K562 (cell line): ENCODE data around the gene SEBOX. TPM values are rescaled to one million over a fixed set of nuclear protein-coding genes. Genes with fewer than 3 reads are reported as not detected.

Source experiments
- BMI1 ChIP-seq: fragments of 150-350 bp; IDR thresholded peaks from 2 replicates; pipeline ENCODE4 v1.6.1; 2014; ENCODE audit warnings: low read length
- BRD9 ChIP-seq: fragments of 450-650 bp; IDR thresholded peaks from 2 replicates; pipeline ENCODE4 v1.6.1; 2018; ENCODE audit warnings: low read depth; ENCODE audit not compliant: partially characterized antibody
- CBX2 ChIP-seq: fragments of 200-600 bp; sonication (generic); IDR thresholded peaks from one replicate; pipeline ENCODE4 v1.6.1; 2012; ENCODE audit warnings: mild to moderate bottlenecking, low read length, inconsistent platforms; ENCODE audit not compliant: insufficient read depth, poor library complexity, severe bottlenecking
- GABPA ChIP-seq: fragments of 200-800 bp; sonication (Bioruptor generic); conservative IDR thresholded peaks from 2 replicates; pipeline ENCODE4 v1.6.1; 2016; ENCODE audit warnings: low read depth, missing genetic modification characterization, missing compliant biosample characterization
- HDAC1 ChIP-seq, 2 experiments: fragments of 450-650 bp; IDR thresholded peaks; 2 replicates each; pipeline ENCODE4 v1.6.1; 2016 to 2017; ENCODE audit warnings: inconsistent platforms in 1 of 2, mild to moderate bottlenecking in 1 of 2, moderate library complexity in 1 of 2
- NRF1 ChIP-seq, 2 experiments: fragments of 450-650 bp; IDR thresholded peaks in 1 of 2; conservative IDR thresholded peaks in 1 of 2; 2 replicates each; pipeline ENCODE4 v1.6.1; 2014; ENCODE audit warnings: mild to moderate bottlenecking in 2 of 2
- PHB2 ChIP-seq: fragments of 450-650 bp; IDR thresholded peaks from 2 replicates; pipeline ENCODE4 v1.6.1; 2017; ENCODE audit warnings: low read depth
- SRSF9 ChIP-seq: fragments of 200-400 bp; formaldehyde crosslinking; IDR thresholded peaks from 2 replicates; pipeline ENCODE4 v1.6.1; 2017; ENCODE audit warnings: low read depth, low read length, borderline replicate concordance
- ZNF384 ChIP-seq: IDR thresholded peaks from 2 replicates; pipeline ENCODE4 v1.6.1; 2012; ENCODE audit warnings: low read depth, low read length, improper control_type of control experiment
- ZNF583 ChIP-seq: fragments of 250-450 bp; sonication (Bioruptor Pico); IDR thresholded peaks from 2 replicates; pipeline ENCODE4 v1.4.0; 2020
- polyA plus RNA-seq, 8 experiments: library from polyadenylated mRNA; depleted of rRNA in 4 of 8; stranded (reverse) in 5 of 8; unstranded in 3 of 8; fragments of >200 nt; fragmentation: Nextera tagmentation in 2 of 8; fragmentation: Illumina TruSeq in 1 of 8; extraction: Ambion mirVana in 2 of 8; extraction: Trizol in 1 of 8; gene quantifications; 2 replicates each; pipeline versions ENCODE4 v1.2.1 to v1.2.3, GENCODE V29; 2011 to 2014; ENCODE audit warnings: inconsistent platforms in 1 of 8, missing spikeins in 1 of 8
- total RNA-seq, 7 experiments: library from RNA; depleted of rRNA in 6 of 7; stranded (reverse); fragments of >200 nt in 6 of 7; fragmentation: Illumina TruSeq in 2 of 7; extraction: Trizol in 2 of 7; gene quantifications; 2 replicates each; pipeline versions ENCODE4 v1.2.1 to v1.2.3, GENCODE V29; 2011 to 2021; ENCODE audit warnings: low replicate concordance in 1 of 7
- TF ChIP-seq, protein P1 (sequence below), 2 experiments: fragments of 450-650 bp; formaldehyde crosslinking in 1 of 2; IDR thresholded peaks; 2 replicates each; pipeline versions ENCODE4 v1.4.0 to v1.6.1; 2014 to 2020; ENCODE audit warnings: mild to moderate bottlenecking in 2 of 2, borderline replicate concordance in 1 of 2, low read depth in 1 of 2
- TF ChIP-seq, protein P2 (sequence below): sonication (generic); formaldehyde crosslinking; IDR thresholded peaks from 2 replicates; pipeline ENCODE4 v1.8.0; 2023; ENCODE audit warnings: mild to moderate bottlenecking, missing genetic modification reagents
- TF ChIP-seq, protein P3 (sequence below): sonication (generic); formaldehyde crosslinking; IDR thresholded peaks from 2 replicates; pipeline ENCODE4 v1.8.0; 2022; ENCODE audit warnings: mild to moderate bottlenecking, missing genetic modification reagents

Gene SEBOX
- total and polyA plus RNA-seq, 9 of the 15 experiments (the other 6 are each of a cell fraction or from before 2014, with no cell fraction given), result not detected

DNA sequence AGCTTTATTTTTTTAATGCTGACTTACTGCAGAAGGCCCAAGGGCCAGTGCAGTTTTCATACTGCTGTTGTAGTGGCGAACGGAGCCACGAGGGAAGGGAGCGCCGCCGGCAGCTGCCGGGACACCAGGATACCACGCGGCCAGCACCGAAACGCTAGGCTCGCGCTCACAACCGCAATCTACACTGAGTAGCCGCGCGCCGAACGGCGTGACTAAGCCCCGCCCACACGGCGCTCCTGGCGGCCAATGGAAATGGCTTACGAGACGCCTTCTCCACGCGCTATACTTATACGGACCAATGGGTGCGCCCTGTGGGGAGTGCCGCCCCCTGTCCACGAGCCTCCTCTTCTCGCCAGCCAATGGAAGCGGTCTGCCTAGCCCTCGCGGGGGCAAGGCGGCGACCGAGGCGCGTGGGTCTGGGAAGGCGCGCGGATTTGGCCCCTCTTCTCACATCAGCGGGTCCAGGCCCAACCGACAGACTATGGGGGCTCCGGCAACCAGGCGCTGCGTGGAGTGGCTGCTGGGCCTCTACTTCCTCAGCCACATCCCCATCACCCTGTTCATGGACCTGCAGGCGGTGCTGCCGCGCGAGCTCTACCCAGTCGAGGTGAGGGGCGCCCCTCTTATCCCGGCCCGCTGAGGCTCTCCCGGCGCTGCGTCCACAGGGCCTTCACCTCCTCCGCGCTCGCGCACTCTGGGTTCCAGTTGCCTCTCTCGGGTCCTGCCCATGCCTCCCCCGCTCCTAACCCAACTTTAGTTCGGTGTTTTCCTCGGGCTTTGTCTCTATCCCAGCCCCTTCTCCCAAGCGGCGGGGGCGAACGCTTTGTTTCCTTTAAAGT lies 46.0 kb downstream of the SEBOX start, which contains the start of gene TMEM97 (continued):
- no peak for TF ChIP-seq SRSF9
- TF ChIP-seq, protein P1, sequence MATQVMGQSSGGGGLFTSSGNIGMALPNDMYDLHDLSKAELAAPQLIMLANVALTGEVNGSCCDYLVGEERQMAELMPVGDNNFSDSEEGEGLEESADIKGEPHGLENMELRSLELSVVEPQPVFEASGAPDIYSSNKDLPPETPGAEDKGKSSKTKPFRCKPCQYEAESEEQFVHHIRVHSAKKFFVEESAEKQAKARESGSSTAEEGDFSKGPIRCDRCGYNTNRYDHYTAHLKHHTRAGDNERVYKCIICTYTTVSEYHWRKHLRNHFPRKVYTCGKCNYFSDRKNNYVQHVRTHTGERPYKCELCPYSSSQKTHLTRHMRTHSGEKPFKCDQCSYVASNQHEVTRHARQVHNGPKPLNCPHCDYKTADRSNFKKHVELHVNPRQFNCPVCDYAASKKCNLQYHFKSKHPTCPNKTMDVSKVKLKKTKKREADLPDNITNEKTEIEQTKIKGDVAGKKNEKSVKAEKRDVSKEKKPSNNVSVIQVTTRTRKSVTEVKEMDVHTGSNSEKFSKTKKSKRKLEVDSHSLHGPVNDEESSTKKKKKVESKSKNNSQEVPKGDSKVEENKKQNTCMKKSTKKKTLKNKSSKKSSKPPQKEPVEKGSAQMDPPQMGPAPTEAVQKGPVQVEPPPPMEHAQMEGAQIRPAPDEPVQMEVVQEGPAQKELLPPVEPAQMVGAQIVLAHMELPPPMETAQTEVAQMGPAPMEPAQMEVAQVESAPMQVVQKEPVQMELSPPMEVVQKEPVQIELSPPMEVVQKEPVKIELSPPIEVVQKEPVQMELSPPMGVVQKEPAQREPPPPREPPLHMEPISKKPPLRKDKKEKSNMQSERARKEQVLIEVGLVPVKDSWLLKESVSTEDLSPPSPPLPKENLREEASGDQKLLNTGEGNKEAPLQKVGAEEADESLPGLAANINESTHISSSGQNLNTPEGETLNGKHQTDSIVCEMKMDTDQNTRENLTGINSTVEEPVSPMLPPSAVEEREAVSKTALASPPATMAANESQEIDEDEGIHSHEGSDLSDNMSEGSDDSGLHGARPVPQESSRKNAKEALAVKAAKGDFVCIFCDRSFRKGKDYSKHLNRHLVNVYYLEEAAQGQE (IDR thresholded peaks at IDR 0.05; ENCODE audit: borderline replicate concordance), result no peak
- TF ChIP-seq, protein P1 (CRISPR knock-in tag; IDR thresholded peaks at IDR 0.05; ENCODE audit: low read depth), result peak; percentile 45; the same call in 1 of the 2 replicates
- peak; percentile 72 for TF ChIP-seq BRD9
- no peak for TF ChIP-seq ZNF583 (CRISPR knock-in tag)
- TF ChIP-seq BMI1, result no peak
- no peak for TF ChIP-seq ZNF384
- TF ChIP-seq, protein P2, sequence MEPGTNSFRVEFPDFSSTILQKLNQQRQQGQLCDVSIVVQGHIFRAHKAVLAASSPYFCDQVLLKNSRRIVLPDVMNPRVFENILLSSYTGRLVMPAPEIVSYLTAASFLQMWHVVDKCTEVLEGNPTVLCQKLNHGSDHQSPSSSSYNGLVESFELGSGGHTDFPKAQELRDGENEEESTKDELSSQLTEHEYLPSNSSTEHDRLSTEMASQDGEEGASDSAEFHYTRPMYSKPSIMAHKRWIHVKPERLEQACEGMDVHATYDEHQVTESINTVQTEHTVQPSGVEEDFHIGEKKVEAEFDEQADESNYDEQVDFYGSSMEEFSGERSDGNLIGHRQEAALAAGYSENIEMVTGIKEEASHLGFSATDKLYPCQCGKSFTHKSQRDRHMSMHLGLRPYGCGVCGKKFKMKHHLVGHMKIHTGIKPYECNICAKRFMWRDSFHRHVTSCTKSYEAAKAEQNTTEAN (CRISPR knock-in tag), result no peak
- TF ChIP-seq CBX2, result no peak
- no peak for TF ChIP-seq GABPA (tag)
- no peak for TF ChIP-seq PHB2
- peak in 1 of 2 experiments; percentile 78; a peak in 2 of 4 replicates for TF ChIP-seq HDAC1 (IDR thresholded peaks at IDR 0.05)
- TF ChIP-seq, protein P3, sequence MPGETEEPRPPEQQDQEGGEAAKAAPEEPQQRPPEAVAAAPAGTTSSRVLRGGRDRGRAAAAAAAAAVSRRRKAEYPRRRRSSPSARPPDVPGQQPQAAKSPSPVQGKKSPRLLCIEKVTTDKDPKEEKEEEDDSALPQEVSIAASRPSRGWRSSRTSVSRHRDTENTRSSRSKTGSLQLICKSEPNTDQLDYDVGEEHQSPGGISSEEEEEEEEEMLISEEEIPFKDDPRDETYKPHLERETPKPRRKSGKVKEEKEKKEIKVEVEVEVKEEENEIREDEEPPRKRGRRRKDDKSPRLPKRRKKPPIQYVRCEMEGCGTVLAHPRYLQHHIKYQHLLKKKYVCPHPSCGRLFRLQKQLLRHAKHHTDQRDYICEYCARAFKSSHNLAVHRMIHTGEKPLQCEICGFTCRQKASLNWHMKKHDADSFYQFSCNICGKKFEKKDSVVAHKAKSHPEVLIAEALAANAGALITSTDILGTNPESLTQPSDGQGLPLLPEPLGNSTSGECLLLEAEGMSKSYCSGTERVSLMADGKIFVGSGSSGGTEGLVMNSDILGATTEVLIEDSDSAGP (CRISPR knock-in tag), result no peak
- peak; percentile 70 to 73 for TF ChIP-seq NRF1 (conservative IDR thresholded peaks at IDR 0.05 in 1 of 2, IDR thresholded peaks at IDR 0.05 in 1 of 2)
